GM12874 (cell line): Measurements from ENCODE around the gene PERP.

Experiments
- TF ChIP-seq, protein P1 (sequence below): IDR thresholded peaks from 2 replicates; pipeline ENCODE4 v1.5.1; 2011; ENCODE audit warnings: low read depth, mild to moderate bottlenecking, control low read depth, low read length, moderate library complexity; ENCODE audit not compliant: insufficient read depth

PERP gene

GRCh38 chr6:138104618-138105213 lies 2.5 kb downstream of the PERP start:
- TF ChIP-seq, protein P1, sequence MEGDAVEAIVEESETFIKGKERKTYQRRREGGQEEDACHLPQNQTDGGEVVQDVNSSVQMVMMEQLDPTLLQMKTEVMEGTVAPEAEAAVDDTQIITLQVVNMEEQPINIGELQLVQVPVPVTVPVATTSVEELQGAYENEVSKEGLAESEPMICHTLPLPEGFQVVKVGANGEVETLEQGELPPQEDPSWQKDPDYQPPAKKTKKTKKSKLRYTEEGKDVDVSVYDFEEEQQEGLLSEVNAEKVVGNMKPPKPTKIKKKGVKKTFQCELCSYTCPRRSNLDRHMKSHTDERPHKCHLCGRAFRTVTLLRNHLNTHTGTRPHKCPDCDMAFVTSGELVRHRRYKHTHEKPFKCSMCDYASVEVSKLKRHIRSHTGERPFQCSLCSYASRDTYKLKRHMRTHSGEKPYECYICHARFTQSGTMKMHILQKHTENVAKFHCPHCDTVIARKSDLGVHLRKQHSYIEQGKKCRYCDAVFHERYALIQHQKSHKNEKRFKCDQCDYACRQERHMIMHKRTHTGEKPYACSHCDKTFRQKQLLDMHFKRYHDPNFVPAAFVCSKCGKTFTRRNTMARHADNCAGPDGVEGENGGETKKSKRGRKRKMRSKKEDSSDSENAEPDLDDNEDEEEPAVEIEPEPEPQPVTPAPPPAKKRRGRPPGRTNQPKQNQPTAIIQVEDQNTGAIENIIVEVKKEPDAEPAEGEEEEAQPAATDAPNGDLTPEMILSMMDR = no peak

- TF ChIP-seq, protein P1 = no peak
Measured at GRCh38 chr6:138103871-138104270, 3.3 kb downstream of the PERP start.

- TF ChIP-seq, protein P1 = no peak
Measured at GRCh38 chr6:138101946-138102731, 5.1 kb downstream of the PERP start.

GRCh38 chr6:138099832-138100231 lies 7.4 kb downstream of the PERP start:
- TF ChIP-seq, protein P1 = no peak

GRCh38 chr6:138098306-138098705 lies 8.9 kb downstream of the PERP start:
- TF ChIP-seq, protein P1 = no peak

DNA sequence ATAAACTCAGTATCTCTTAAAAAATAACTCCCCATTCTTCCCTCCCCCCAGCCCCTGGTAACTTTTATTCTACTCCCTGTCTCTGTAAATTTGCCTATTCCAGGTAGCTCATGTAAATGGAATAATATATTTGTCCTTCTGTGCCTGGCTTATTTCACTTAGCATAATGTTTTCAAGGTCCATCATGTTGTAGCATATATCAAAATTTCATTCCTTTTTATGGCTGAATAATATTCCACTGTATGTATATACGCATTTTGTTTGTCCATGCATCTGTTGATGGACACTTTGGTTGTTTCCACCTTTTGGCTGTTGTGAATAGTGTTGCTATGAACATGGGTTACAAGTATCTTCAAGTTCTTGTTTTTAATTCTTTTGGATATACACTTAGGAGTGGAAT lies 13.0 kb downstream of the PERP start:
- TF ChIP-seq, protein P1 = no peak

DNA sequence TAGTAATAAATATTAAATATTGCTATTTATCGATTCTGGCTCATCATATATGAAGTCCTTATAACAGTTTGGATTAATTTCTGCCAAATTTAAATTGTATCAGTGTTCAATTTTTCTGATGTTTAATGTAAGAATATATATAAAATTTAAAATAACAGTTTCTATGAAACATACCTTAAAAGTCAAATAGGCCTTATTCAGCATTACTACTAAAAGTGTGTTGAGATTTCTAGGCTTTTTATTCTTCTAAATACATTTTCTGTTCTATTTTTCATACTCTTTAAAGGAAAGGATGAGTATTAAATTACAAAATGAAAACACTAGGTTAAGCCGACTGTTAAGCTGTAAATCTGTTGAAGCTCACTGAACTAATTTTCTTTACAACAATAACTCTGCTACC lies 13.6 kb downstream of the PERP start:
- TF ChIP-seq, protein P1 = no peak
